Tibial nerve (tissue), 4 donors: ENCODE results near the gene SNAPC4. TPM values are rescaled to one million over a fixed set of nuclear protein-coding genes. Genes with fewer than 3 reads are reported as not detected.
"Not testable (repeated sequence)": the region's sequence is repeated elsewhere in the genome, so short reads cannot be mapped to it uniquely, and the experiment has no call there.

Source experiments
- DNase-seq, 2 donors: peaks; one replicate each; pipeline ENCODE4 v3.0.0-alpha.2; 2019; ENCODE audit warnings: low spot score in 2 of 2
- H3K27ac ChIP-seq, 4 donors: fragments of 200-600 bp; sonication (generic) in 3 of 4; one replicate each; pipeline ENCODE4 v1.5.1; 2017 to 2019; ENCODE audit warnings: mild to moderate bottlenecking in 1 of 4
- H3K27me3 ChIP-seq, 2 donors: fragments of 200-600 bp; sonication (generic) in 1 of 2; one replicate each; pipeline versions ENCODE4 v1.5.1 to v1.6.0; 2017 to 2019
- H3K36me3 ChIP-seq, 3 donors: fragments of 200-600 bp; sonication (generic); one replicate each; pipeline ENCODE4 v1.5.1; 2018 to 2019
- H3K4me1 ChIP-seq, 4 donors: fragments of 200-600 bp; sonication (generic) in 3 of 4; one replicate each; pipeline ENCODE4 v1.5.1; 2017 to 2019
- H3K4me3 ChIP-seq, 4 donors: fragments of 200-600 bp; sonication (generic) in 3 of 4; one replicate each; pipeline ENCODE4 v1.5.1; 2017 to 2019; ENCODE audit warnings: mild to moderate bottlenecking in 1 of 4, moderate library complexity in 1 of 4
- H3K9me3 ChIP-seq, 4 donors: fragments of 200-600 bp; sonication (generic) in 3 of 4; one replicate each; pipeline ENCODE4 v1.5.1; 2017 to 2019
- EP300 ChIP-seq, 2 donors: sonication (generic); formaldehyde crosslinking; IDR thresholded peaks; one replicate each; pipeline ENCODE4 v1.6.1; 2017; ENCODE audit warnings: antibody characterized with exemption in 2 of 2, mild to moderate bottlenecking in 1 of 2
- POLR2A ChIP-seq, 2 donors: fragments of 450-650 bp; IDR thresholded peaks; one replicate each; pipeline ENCODE4 v1.6.1; 2017; ENCODE audit warnings: antibody characterized with exemption in 2 of 2, mild to moderate bottlenecking in 2 of 2, moderate library complexity in 2 of 2
- WGBS, 2 donors: methylation state at CpG; one replicate each; pipeline ENCODE4 v1.1.5; 2018; 5-methylcytosine and 5-hydroxymethylcytosine counted together
- total RNA-seq, 4 donors: library from RNA; depleted of rRNA; stranded (reverse); fragments of >200 nt; gene quantifications; one replicate each; pipeline ENCODE4 v1.1.0, GENCODE V29; 2016
- TF ChIP-seq, protein P1 (sequence below), 5 experiments: fragments of 200-600 bp in 3 of 5; fragments of 450-650 bp in 2 of 5; sonication (generic) in 3 of 5; IDR thresholded peaks; one replicate each; pipeline ENCODE4 v1.5.1; 2016 to 2019; ENCODE audit warnings: antibody characterized with exemption in 5 of 5, mild to moderate bottlenecking in 3 of 5, moderate library complexity in 2 of 5

Gene SNAPC4
- total RNA-seq, 4 donors from 2014 or later: 7.0 to 21.0 (median 9.5) TPM

- Histone ChIP-seq H3K27ac (no peak overlapping the region), H3K4me3 (no peak overlapping the region), H3K27me3 (no peaks in the 10 kb centered on the region), H3K9me3 (no peaks in the 10 kb centered on the region), H3K36me3 (peaks cover 0 to 89% (median 3%) of the 10 kb centered on the region in 3 donors), H3K4me1 (peaks cover 0 to 4% (median 0%) of the 10 kb centered on the region in 4 donors)
- DNase-seq: no peak
- 75 to 87% methylated on average over 28 to 32 of the region's 32 CpGs for WGBS, 2 donors
- TF ChIP-seq POLR2A (IDR thresholded peaks at IDR 0.05) (no peak), EP300 (IDR thresholded peaks at IDR 0.05) (no peak)
- TF ChIP-seq, protein P1, sequence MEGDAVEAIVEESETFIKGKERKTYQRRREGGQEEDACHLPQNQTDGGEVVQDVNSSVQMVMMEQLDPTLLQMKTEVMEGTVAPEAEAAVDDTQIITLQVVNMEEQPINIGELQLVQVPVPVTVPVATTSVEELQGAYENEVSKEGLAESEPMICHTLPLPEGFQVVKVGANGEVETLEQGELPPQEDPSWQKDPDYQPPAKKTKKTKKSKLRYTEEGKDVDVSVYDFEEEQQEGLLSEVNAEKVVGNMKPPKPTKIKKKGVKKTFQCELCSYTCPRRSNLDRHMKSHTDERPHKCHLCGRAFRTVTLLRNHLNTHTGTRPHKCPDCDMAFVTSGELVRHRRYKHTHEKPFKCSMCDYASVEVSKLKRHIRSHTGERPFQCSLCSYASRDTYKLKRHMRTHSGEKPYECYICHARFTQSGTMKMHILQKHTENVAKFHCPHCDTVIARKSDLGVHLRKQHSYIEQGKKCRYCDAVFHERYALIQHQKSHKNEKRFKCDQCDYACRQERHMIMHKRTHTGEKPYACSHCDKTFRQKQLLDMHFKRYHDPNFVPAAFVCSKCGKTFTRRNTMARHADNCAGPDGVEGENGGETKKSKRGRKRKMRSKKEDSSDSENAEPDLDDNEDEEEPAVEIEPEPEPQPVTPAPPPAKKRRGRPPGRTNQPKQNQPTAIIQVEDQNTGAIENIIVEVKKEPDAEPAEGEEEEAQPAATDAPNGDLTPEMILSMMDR (IDR thresholded peaks at IDR 0.05): no peak
Observed at GRCh38 chr9:136429683-136430491, 29.9 kb upstream of the SNAPC4 start.

GRCh38 chr9:136429075-136429628, 29.2 kb upstream of the SNAPC4 start:
- H3K9me3 ChIP-seq: no peaks in the 10 kb centered on the region
- no peak overlapping the region for H3K4me3 ChIP-seq
- no peaks in the 10 kb centered on the region for H3K27me3 ChIP-seq
- H3K4me1 ChIP-seq: no peaks in the 10 kb centered on the region
- H3K36me3 ChIP-seq: peaks cover 0 to 89% (median 9%) of the 10 kb centered on the region in 3 donors
- 75 to 87% methylated on average over 21 of the region's 21 CpGs for WGBS, 2 donors
- DNase-seq: no peak
- TF ChIP-seq POLR2A (IDR thresholded peaks at IDR 0.05): no peak
- TF ChIP-seq, protein P1 (IDR thresholded peaks at IDR 0.05): no peak
- TF ChIP-seq EP300 (IDR thresholded peaks at IDR 0.05): no peak
- H3K27ac ChIP-seq: no peak overlapping the region

GRCh38 chr9:136426787-136427186, 26.8 kb upstream of the SNAPC4 start:
- Histone ChIP-seq H3K27ac (no peak overlapping the region), H3K27me3 (no peaks in the 10 kb centered on the region), H3K9me3 (no peaks in the 10 kb centered on the region), H3K36me3 (peaks cover 0 to 89% (median 25%) of the 10 kb centered on the region in 3 donors), H3K4me1 (no peaks in the 10 kb centered on the region), H3K4me3 (no peak overlapping the region)
- TF ChIP-seq EP300 (IDR thresholded peaks at IDR 0.05) (no peak), POLR2A (IDR thresholded peaks at IDR 0.05) (no peak)
- TF ChIP-seq, protein P1 (IDR thresholded peaks at IDR 0.05): no peak
- WGBS, 2 donors: 84 to 93% methylated on average over 12 of the region's 12 CpGs
- DNase-seq: no peak

DNA sequence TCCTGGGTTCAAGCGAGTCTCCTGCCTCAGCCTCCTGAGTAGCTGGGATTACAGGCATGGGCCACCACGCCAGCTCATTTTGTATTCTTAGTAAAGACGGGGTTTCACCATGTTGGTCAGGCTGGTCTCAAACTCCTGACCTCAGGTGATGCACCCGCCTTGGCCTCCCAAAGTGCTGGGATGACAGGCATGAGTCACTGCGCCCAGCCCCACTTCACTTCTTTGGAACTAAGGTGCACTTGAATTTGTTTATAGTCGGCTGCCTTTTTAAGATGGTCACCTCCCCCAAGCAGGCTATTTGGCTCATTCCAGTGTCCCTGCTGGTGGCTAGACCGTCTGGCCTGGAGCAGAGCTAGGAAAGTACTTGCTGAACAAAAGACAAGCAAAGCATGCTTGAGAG, 25.4 kb upstream of the SNAPC4 start:
- H3K27ac ChIP-seq, H3K4me1 ChIP-seq, H3K4me3 ChIP-seq, H3K27me3 ChIP-seq, DNase-seq, H3K9me3 ChIP-seq: not testable (repeated sequence)
- WGBS, 2 donors: 77 to 79% methylated on average over 7 of the region's 7 CpGs
- peaks cover 0 to 95% (median 30%) of the 10 kb centered on the region in 3 donors for H3K36me3 ChIP-seq

- Histone ChIP-seq H3K36me3 (peaks cover 0 to 95% (median 30%) of the 10 kb centered on the region in 3 donors), H3K4me3 (no peak overlapping the region), H3K27ac (no peak overlapping the region), H3K27me3 (no peaks in the 10 kb centered on the region), H3K9me3 (no peaks in the 10 kb centered on the region), H3K4me1 (no peaks in the 10 kb centered on the region)
- DNase-seq: no peak
- TF ChIP-seq POLR2A (IDR thresholded peaks at IDR 0.05) (no peak), EP300 (IDR thresholded peaks at IDR 0.05) (no peak)
- TF ChIP-seq, protein P1 (IDR thresholded peaks at IDR 0.05): no peak
- 80 to 87% methylated on average over 27 of the region's 27 CpGs for WGBS, 2 donors
Observed at GRCh38 chr9:136424750-136425362, 24.9 kb upstream of the SNAPC4 start.
